Liver (tissue), 3 donors: ENCODE data around the gene SH3PXD2B.

ENCODE experiments used
- CTCF ChIP-seq: fragments of 150-350 bp; IDR thresholded peaks from 2 replicates; pipeline ENCODE4 v1.5.1; 2017; ENCODE audit warnings: improper control_type of control experiment, low read depth, low read length; ENCODE audit not compliant: missing input control
- EGR1 ChIP-seq, 2 donors: IDR thresholded peaks; 2 replicates each; pipeline ENCODE4 v1.6.1; 2016 to 2018; ENCODE audit warnings: antibody characterized with exemption in 2 of 2, low read depth in 2 of 2
- NR2F2 ChIP-seq: IDR thresholded peaks from 2 replicates; pipeline ENCODE4 v1.6.1; 2016; ENCODE audit warnings: antibody characterized with exemption
- REST ChIP-seq: IDR thresholded peaks from 2 replicates; pipeline ENCODE4 v1.6.1; 2016; ENCODE audit warnings: antibody characterized with exemption, mild to moderate bottlenecking
- SP1 ChIP-seq: IDR thresholded peaks from 2 replicates; pipeline ENCODE4 v1.6.1; 2018; ENCODE audit warnings: antibody characterized with exemption, mild to moderate bottlenecking
- TAF1 ChIP-seq: conservative IDR thresholded peaks from 2 replicates; pipeline ENCODE4 v1.6.1; 2016; ENCODE audit warnings: antibody characterized with exemption, mild to moderate bottlenecking
- donor health status: healthy.
- donor health status: healthy.

GRCh38 chr5:172276214-172276613 lies 178.1 kb downstream of the SH3PXD2B start:
- TF ChIP-seq REST (no peak), CTCF (no peak), TAF1 (no peak), SP1 (no peak), EGR1 (IDR thresholded peaks at IDR 0.05; ENCODE audit: low read depth in 2 of 2) (no peak), NR2F2 (no peak)
